IMR-90 (cell line): ENCODE data around the gene POLR2C. TPM values are rescaled to one million over a fixed set of nuclear protein-coding genes. Genes with fewer than 3 reads are reported as not detected.

ENCODE experiments used
- ATAC-seq: fragments of 200-7000 bp; cut with Tn5 transposase; 2 replicates; pipeline ENCODE4 v1.9.1; 2020; ENCODE audit warnings: low read depth, mild to moderate bottlenecking, moderate library complexity
- BruUV-seq: library from RNA; stranded (reverse); fragments of 400-500 nt; replicated peaks from 2 replicates; lab custom pipeline; 2021; lab: Mats Ljungman, UMichigan
- CTCF ChIA-PET: fragments of 300-600 bp; formaldehyde crosslinking; extraction: SDS; loops from one replicate; lab custom pipeline; 2021; ENCODE audit warnings: antibody characterized with exemption; lab: Yijun Ruan, JAX
- POLR2A ChIA-PET: fragments of 300-600 bp; sonication (Branson Sonifier 250); formaldehyde crosslinking; loops from one replicate; lab custom pipeline; 2022; ENCODE audit warnings: antibody characterized with exemption; ENCODE audit not compliant: unreplicated experiment; lab: Charles Lee
- DNase-seq: peaks from one replicate; pipeline ENCODE4 v3.0.0; 2013
- H2AFZ ChIP-seq: replicated peaks from 2 replicates; pipeline ENCODE3; 2013; ENCODE audit warnings: low read length, mild to moderate bottlenecking; ENCODE audit not compliant: poor library complexity
- H2AK5ac ChIP-seq: 2 replicates; pipeline ENCODE4 v1.6.1; 2013; ENCODE audit warnings: low read depth, low read length, inconsistent platforms
- H2AK9ac ChIP-seq: replicated peaks from 2 replicates; pipeline ENCODE3; 2013; ENCODE audit warnings: mild to moderate bottlenecking, low read depth, low read length, moderate library complexity; ENCODE audit not compliant: poor library complexity
- H2BK120ac ChIP-seq: 2 replicates; pipeline ENCODE4 v1.6.1; 2013; ENCODE audit warnings: low read depth, low read length, inconsistent platforms
- H2BK15ac ChIP-seq: 3 replicates; pipeline ENCODE4 v1.6.1; 2013; ENCODE audit warnings: low read depth, low read length, inconsistent platforms
- H2BK20ac ChIP-seq: 2 replicates; pipeline ENCODE4 v1.6.1; 2013; ENCODE audit warnings: low read depth, mild to moderate bottlenecking, inconsistent platforms, low read length, moderate library complexity
- H2BK5ac ChIP-seq: 2 replicates; pipeline ENCODE4 v1.6.1; 2013; ENCODE audit warnings: mild to moderate bottlenecking, low read depth, low read length, inconsistent platforms; ENCODE audit not compliant: poor library complexity, severe bottlenecking
- H3K14ac ChIP-seq: replicated peaks from 2 replicates; pipeline ENCODE4 v1.6.1; 2013; ENCODE audit warnings: low read depth, low read length, inconsistent platforms
- H3K18ac ChIP-seq: 2 replicates; pipeline ENCODE4 v1.6.1; 2013; ENCODE audit warnings: low read depth, low read length, control low read depth
- H3K23ac ChIP-seq: 2 replicates; pipeline ENCODE4 v1.6.1; 2013; ENCODE audit warnings: low read depth, low read length, inconsistent platforms
- H3K27ac ChIP-seq: 2 replicates; pipeline ENCODE4 v1.5.1; 2013; ENCODE audit warnings: mild to moderate bottlenecking, control low read depth, low read length; ENCODE audit not compliant: insufficient read depth
- H3K27me3 ChIP-seq: 2 replicates; pipeline ENCODE4 v1.6.1; 2013; ENCODE audit warnings: low read length; ENCODE audit not compliant: control insufficient read depth, insufficient read depth
- H3K36me3 ChIP-seq: 2 replicates; pipeline ENCODE4 v1.6.1; 2013; ENCODE audit warnings: low read length, mixed read lengths; ENCODE audit not compliant: control insufficient read depth, insufficient read depth
- H3K4ac ChIP-seq: 2 replicates; pipeline ENCODE4 v1.6.1; 2013; ENCODE audit warnings: low read depth, low read length, inconsistent platforms
- H3K4me1 ChIP-seq: 2 replicates; pipeline ENCODE4 v1.6.1; 2013; ENCODE audit warnings: low read length, mixed read lengths; ENCODE audit not compliant: control insufficient read depth, insufficient read depth
- H3K4me2 ChIP-seq: 2 replicates; pipeline ENCODE4 v1.6.1; 2013; ENCODE audit warnings: low read depth, mild to moderate bottlenecking, control low read depth, low read length, moderate library complexity
- H3K4me3 ChIP-seq: 2 replicates; pipeline ENCODE4 v1.5.1; 2013; ENCODE audit warnings: low read depth, mild to moderate bottlenecking, control low read depth, low read length, moderate library complexity; ENCODE audit not compliant: insufficient read depth
- H3K56ac ChIP-seq: 2 replicates; pipeline ENCODE4 v1.6.1; 2013; ENCODE audit warnings: low read length, inconsistent platforms; ENCODE audit not compliant: insufficient read depth; ENCODE audit errors: extremely low read depth
- H3K79me1 ChIP-seq, 2 experiments: 2 replicates each; pipeline ENCODE4 v1.6.1; 2013; ENCODE audit warnings: low read length in 2 of 2, inconsistent platforms in 1 of 2, low read depth in 1 of 2
- H3K9ac ChIP-seq: 2 replicates; pipeline ENCODE4 v1.6.1; 2013; ENCODE audit warnings: low read depth, low read length, control low read depth
- H3K9me1 ChIP-seq: 2 replicates; pipeline ENCODE4 v1.6.1; 2013; ENCODE audit warnings: low read length, inconsistent platforms; ENCODE audit not compliant: insufficient read depth
- H3K9me3 ChIP-seq: 2 replicates; pipeline ENCODE4 v1.6.1; 2013; ENCODE audit warnings: low read length; ENCODE audit not compliant: control insufficient read depth, insufficient read depth
- H4K20me1 ChIP-seq: 2 replicates; pipeline ENCODE4 v1.6.1; 2013; ENCODE audit warnings: low read length, inconsistent platforms; ENCODE audit not compliant: insufficient read depth
- H4K5ac ChIP-seq: 2 replicates; pipeline ENCODE4 v1.6.1; 2013; ENCODE audit warnings: mild to moderate bottlenecking, low read depth, low read length, control low read depth
- H4K8ac ChIP-seq, 2 experiments: 2 replicates each; pipeline ENCODE4 v1.6.1; 2013; ENCODE audit warnings: low read depth in 2 of 2, low read length in 2 of 2, control low read depth in 1 of 2, inconsistent platforms in 1 of 2
- H4K91ac ChIP-seq: 2 replicates; pipeline ENCODE4 v1.6.1; 2013; ENCODE audit warnings: low read depth, low read length, inconsistent platforms; ENCODE audit not compliant: insufficient read depth
- BHLHE40 ChIP-seq: fragments of 150-350 bp; IDR thresholded peaks from 2 replicates; pipeline ENCODE4 v1.6.1; 2016; ENCODE audit warnings: mild to moderate bottlenecking, low read depth, low read length
- CEBPB ChIP-seq: IDR thresholded peaks from 2 replicates; pipeline ENCODE4 v1.6.1; 2012; ENCODE audit warnings: low read depth, low read length, improper control_type of control experiment
- CHD1 ChIP-seq: IDR thresholded peaks from 2 replicates; pipeline ENCODE4 v1.6.1; 2012; ENCODE audit warnings: low read depth, low read length, improper control_type of control experiment
- ELK1 ChIP-seq: fragments of 150-350 bp; IDR thresholded peaks from 2 replicates; pipeline ENCODE4 v1.6.1; 2016; ENCODE audit warnings: low read depth, mild to moderate bottlenecking, low read length, moderate library complexity, borderline replicate concordance
- FOS ChIP-seq: fragments of 150-350 bp; IDR thresholded peaks from 2 replicates; pipeline ENCODE4 v1.6.1; 2016; ENCODE audit warnings: low read depth, low read length
- MAZ ChIP-seq: IDR thresholded peaks from 2 replicates; pipeline ENCODE4 v1.6.1; 2012; ENCODE audit warnings: low read depth, mild to moderate bottlenecking, low read length, improper control_type of control experiment, moderate library complexity, borderline replicate concordance
- WGBS, 2 experiments: methylation state at CpG; one replicate each; pipeline versions ENCODE4 v1.1.5 to v1.1.7; 2013; ENCODE audit warnings: missing lambda C conversion rate in 2 of 2; ENCODE audit not compliant: insufficient read length in 1 of 2; ENCODE audit errors: extremely low coverage in 2 of 2; 5-methylcytosine and 5-hydroxymethylcytosine counted together
- dilution Hi-C: fragments of 300-500 bp; cut with HindIII; formaldehyde crosslinking; loops from one replicate; pipeline ENCODE4 v1.14.3; 2018; ENCODE audit warnings: low sequenced_read_pairs; ENCODE audit not compliant: unreplicated experiment
- in situ Hi-C: fragments of 300-500 bp; cut with MboI; formaldehyde crosslinking; loops from 3 replicates; pipeline ENCODE4 v1.14.3; 2019; ENCODE audit warnings: low sequenced_read_pairs, inconsistent platforms, mixed read lengths
- intact Hi-C: fragments of 100-400 bp; cut with micrococcal nuclease; formaldehyde crosslinking; loops from 2 replicates; pipeline ENCODE4 v1.10.0; 2022
- polyA plus RNA-seq, 3 experiments: library from polyadenylated mRNA; depleted of rRNA; stranded (reverse); fragments of >200 nt; gene quantifications; 2 replicates each; pipeline ENCODE4 v1.2.3, GENCODE V29; 2012; ENCODE audit warnings: low replicate concordance in 1 of 3
- total RNA-seq: library from RNA; depleted of rRNA; stranded (reverse); fragments of >200 nt; gene quantifications from 2 replicates; pipeline ENCODE4 v1.2.3, GENCODE V29; 2012

Gene POLR2C
- total and polyA plus RNA-seq, 2 of the 4 experiments (the other 2 are of a cell fraction): 137 to 340 TPM

- no peak for TF ChIP-seq CEBPB
Measured at GRCh38 chr16:57478396-57479204, 16.1 kb downstream of the POLR2C start (continued).

DNA sequence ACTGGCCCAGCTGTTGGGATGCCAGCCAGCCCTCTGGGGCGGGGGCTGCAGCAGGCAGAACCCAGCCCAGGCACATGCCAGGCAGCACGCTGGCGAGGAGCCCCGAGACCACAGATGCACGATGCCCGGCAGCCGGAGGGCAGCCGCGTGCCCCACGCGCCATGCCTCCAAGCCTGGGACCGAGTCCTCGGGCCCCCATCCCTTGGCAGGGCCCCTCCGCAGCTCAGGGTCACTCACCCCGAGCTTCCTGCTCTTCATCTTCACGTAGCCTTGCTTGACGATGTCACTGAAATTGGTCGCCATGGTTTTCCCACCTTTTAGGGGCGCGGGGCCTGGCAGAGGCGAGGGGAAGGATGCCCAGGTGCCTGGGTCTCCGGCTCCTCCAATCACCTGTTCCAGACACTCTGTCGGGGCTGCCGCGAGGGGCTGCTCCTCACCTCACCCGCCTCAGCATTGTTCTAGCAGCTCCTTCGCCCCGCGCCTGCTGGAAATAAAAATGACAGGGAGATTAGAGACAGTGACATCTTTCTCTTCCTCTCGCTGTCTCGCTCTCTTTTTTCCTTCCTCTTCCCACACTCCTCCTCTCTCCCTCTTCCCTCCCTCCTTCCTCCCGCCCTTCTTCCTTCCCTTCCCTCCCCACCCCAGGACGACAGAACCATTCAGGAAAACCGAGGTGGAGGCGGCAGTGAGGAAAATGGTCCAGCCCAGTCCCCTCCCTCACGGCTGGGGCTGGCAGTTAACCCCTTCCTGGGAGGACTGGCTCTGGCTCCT lies 16.9 kb downstream of the POLR2C start:
- Histone ChIP-seq H3K9me3 (no peaks in the 10 kb centered on the region), H2AK5ac (peak overlapping the region; percentile 16; the same call in 1 of the 2 replicates), H4K5ac (peak overlapping the region; percentile 16; the same call in 1 of the 2 replicates), H3K4me1 (peaks cover 12% of the 10 kb centered on the region), H4K20me1 (no peaks in the 10 kb centered on the region), H4K8ac (peak overlapping the region; percentile 27 to 76; a peak in 3 of 4 replicates), H4K91ac (peak overlapping the region; percentile 46; the same call in 1 of the 2 replicates), H2AK9ac (peak overlapping the region; percentile 84), H2BK5ac (no peak overlapping the region), H3K4me3 (peak overlapping the region; percentile 42), H3K18ac (0 out of 2 replicates have a peak overlapping the region, but pooled peaks have one; percentile 7), H3K36me3 (peaks cover 3% of the 10 kb centered on the region; the same call in 1 of the 2 replicates), H3K27me3 (no peaks in the 10 kb centered on the region), H3K79me1 (peaks cover 9 to 22% of the 10 kb centered on the region in 2 experiments), H3K23ac (no peak overlapping the region), H3K27ac (no peak overlapping the region; the same call in 1 of the 2 replicates), H2BK120ac (no peak overlapping the region), H3K56ac (peak overlapping the region; percentile 39; the same call in 1 of the 2 replicates), H2AFZ (peak overlapping the region; percentile 86), H2BK20ac (no peak overlapping the region), H3K4me2 (peak overlapping the region; percentile 90), H3K4ac (peak overlapping the region; percentile 36; the same call in 1 of the 2 replicates), H3K14ac (peak overlapping the region; percentile 23; the same call in 1 of the 2 replicates), H3K9me1 (no peaks in the 10 kb centered on the region), H2BK15ac (no peak overlapping the region), H3K9ac (peak overlapping the region; percentile 28; the same call in 1 of the 2 replicates)
- no TSS peak for BruUV-seq
- POLR2A ChIA-PET: no interaction called here
- ATAC-seq (peak; percentile 82), DNase-seq (peak; percentile 54)
- dilution Hi-C loops: no loop called here
- in situ Hi-C loops: no loop called here
- WGBS, 2 experiments: 4% methylated on average over 4 of the region's 36 CpGs; no CpG with 5 or more reads in 1 of the 2 experiments
- intact Hi-C loops: no loop called here
- CTCF ChIA-PET: no interaction called here
- TF ChIP-seq FOS (no peak), ELK1 (no peak), MAZ (peak; percentile 76; the same call in 1 of the 2 replicates), BHLHE40 (peak; percentile 74; the same call in 1 of the 2 replicates), CHD1 (no peak)
